HG02943 (cell line): ENCODE results near the gene MTMR10.

ENCODE experiments used
- ATAC-seq: cut with Tn5 transposase; IDR thresholded peaks from one replicate; pipeline ENCODE4 v1.9.1; 2021; ENCODE audit warnings: mild to moderate bottlenecking, low read depth, moderate library complexity; ENCODE audit not compliant: unreplicated experiment

Gene MTMR10

GRCh38 chr15:30923429-30923828 lies 68.0 kb downstream of the MTMR10 start:
- no peak for ATAC-seq

- no peak for ATAC-seq
Measured at GRCh38 chr15:30922480-30923311, 68.7 kb downstream of the MTMR10 start.

- ATAC-seq = no peak
Measured at GRCh38 chr15:30921781-30922479, 69.5 kb downstream of the MTMR10 start.

GRCh38 chr15:30921106-30921505 lies 70.3 kb downstream of the MTMR10 start:
- ATAC-seq = no peak

GRCh38 chr15:30919877-30920550 lies 71.4 kb downstream of the MTMR10 start:
- ATAC-seq = no peak

GRCh38 chr15:30918366-30918765 lies 73.1 kb downstream of the MTMR10 start:
- ATAC-seq = no peak

- no peak for ATAC-seq
Measured at GRCh38 chr15:30917675-30918074, 73.8 kb downstream of the MTMR10 start.

- ATAC-seq = no peak
Measured at GRCh38 chr15:30917013-30917412, 74.4 kb downstream of the MTMR10 start.

- no peak for ATAC-seq
Measured at GRCh38 chr15:30913761-30914160, 77.7 kb downstream of the MTMR10 start.

- no peak for ATAC-seq
Measured at GRCh38 chr15:30906366-30906765, 85.1 kb downstream of the MTMR10 start.

GRCh38 chr15:30905821-30906220 lies 85.6 kb downstream of the MTMR10 start:
- no peak for ATAC-seq

GRCh38 chr15:30904812-30905211 lies 86.6 kb downstream of the MTMR10 start:
- ATAC-seq = no peak

GRCh38 chr15:30903497-30904187 lies 87.8 kb downstream of the MTMR10 start, which contains the start of gene FAN1:
Gene FAN1, plus strand, starts transcription at chr15:30903915. Its CDS starts 749 bp downstream, at chr15:30904664.
- no peak for ATAC-seq

- no peak for ATAC-seq
Measured at GRCh38 chr15:30901889-30902288, 89.5 kb downstream of the MTMR10 start.

GRCh38 chr15:30896211-30896606 lies 95.2 kb downstream of the MTMR10 start:
- ATAC-seq = no peak

GRCh38 chr15:30895461-30896210 lies 95.8 kb downstream of the MTMR10 start:
- no peak for ATAC-seq

- ATAC-seq = no peak
Measured at GRCh38 chr15:30889196-30889595, 102.2 kb downstream of the MTMR10 start.
